ENCODE results near the gene KIF2A.

KIF2A gene

DNA sequence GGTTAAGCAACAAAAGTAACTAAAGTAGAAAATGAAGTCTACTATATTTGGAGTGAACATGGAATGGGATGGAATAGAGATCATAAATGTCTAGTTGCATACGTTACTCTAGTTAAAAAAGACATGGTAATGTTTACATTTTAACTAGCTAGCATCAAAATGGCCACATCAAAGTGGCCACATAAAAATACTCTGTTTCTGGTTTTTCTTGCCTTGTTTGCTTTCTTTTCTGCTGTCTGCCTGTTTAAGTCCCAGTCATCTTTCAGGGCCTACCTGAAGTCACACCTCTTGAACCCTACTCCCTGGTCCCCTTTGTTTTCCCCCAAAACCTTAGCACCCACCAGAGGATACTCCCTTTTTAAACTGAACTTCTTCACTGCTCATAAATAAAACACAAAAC lies 6.4 kb upstream of the KIF2A start:
- Histone ChIP-seq H3K79me2 (ENCODE audit: insufficient read depth, low read length) (no peaks in the 10 kb centered on the region), H3K36me3 (ENCODE audit: insufficient read depth, low read length) (no peaks in the 10 kb centered on the region), H3K4me3 (ENCODE audit: low read depth, low read length, poor library complexity, severe bottlenecking) (no peak overlapping the region), H3K27me3 (ENCODE audit: insufficient read depth, low read length) (no peaks in the 10 kb centered on the region), H3K9me3 (ENCODE audit: low read length) (no peaks in the 10 kb centered on the region), H3K4me1 (ENCODE audit: insufficient read depth, low read length, severe bottlenecking) (no peaks in the 10 kb centered on the region), H3K9me2 (ENCODE audit: low read depth, low read length) (no peaks in the 10 kb centered on the region), H3K27ac (ENCODE audit: low read depth, low read length, poor library complexity, severe bottlenecking) (no peak overlapping the region), H3K4me2 (ENCODE audit: low read length) (no peak overlapping the region), H3F3A (ENCODE audit: insufficient read depth, low read length) (no peaks in the 10 kb centered on the region), H3K9ac (ENCODE audit: low read length) (no peak overlapping the region), H4K20me1 (ENCODE audit: insufficient read depth, low read length) (no peaks in the 10 kb centered on the region), H2AFZ (ENCODE audit: low read length) (no peak overlapping the region)
- no peak for TF ChIP-seq EZH2 (IDR thresholded peaks at IDR 0.05; ENCODE audit: borderline replicate concordance, low read length)

DNA sequence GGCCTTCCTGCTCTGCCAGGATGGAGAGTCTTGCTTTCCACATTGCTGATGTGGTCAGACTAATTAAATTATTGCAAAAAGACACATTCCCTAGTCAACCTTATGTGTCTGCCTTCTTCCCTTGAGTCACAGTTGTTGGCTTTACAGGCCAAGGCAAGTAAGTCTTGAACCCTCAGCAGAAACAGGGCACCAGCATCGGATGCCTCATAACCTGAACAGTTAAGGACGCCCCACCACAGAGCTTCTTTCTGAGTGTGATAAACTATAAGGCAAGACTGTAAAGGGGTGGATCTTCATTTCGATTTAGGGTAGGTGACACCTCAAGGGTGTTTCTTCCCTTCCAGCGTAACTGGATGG lies 670 bp upstream of the KIF2A start:
- Histone ChIP-seq H3K9me3 (ENCODE audit: low read length) (no peaks in the 10 kb centered on the region), H3K4me1 (ENCODE audit: insufficient read depth, low read length, severe bottlenecking) (peaks cover 32% of the 10 kb centered on the region), H2AFZ (ENCODE audit: low read length) (peak overlapping the region; percentile 73), H4K20me1 (ENCODE audit: insufficient read depth, low read length) (no peaks in the 10 kb centered on the region), H3F3A (ENCODE audit: insufficient read depth, low read length) (no peaks in the 10 kb centered on the region), H3K27ac (ENCODE audit: low read depth, low read length, poor library complexity, severe bottlenecking) (peak overlapping the region; percentile 72), H3K27me3 (ENCODE audit: insufficient read depth, low read length) (no peaks in the 10 kb centered on the region), H3K9ac (ENCODE audit: low read length) (peak overlapping the region; percentile 67), H3K9me2 (ENCODE audit: low read depth, low read length) (no peaks in the 10 kb centered on the region), H3K79me2 (ENCODE audit: insufficient read depth, low read length) (peaks cover 38% of the 10 kb centered on the region), H3K4me2 (ENCODE audit: low read length) (peak overlapping the region; percentile 87), H3K36me3 (ENCODE audit: insufficient read depth, low read length) (peaks cover 16% of the 10 kb centered on the region), H3K4me3 (ENCODE audit: low read depth, low read length, poor library complexity, severe bottlenecking) (peak overlapping the region; percentile 96)
- TF ChIP-seq, protein P1, sequence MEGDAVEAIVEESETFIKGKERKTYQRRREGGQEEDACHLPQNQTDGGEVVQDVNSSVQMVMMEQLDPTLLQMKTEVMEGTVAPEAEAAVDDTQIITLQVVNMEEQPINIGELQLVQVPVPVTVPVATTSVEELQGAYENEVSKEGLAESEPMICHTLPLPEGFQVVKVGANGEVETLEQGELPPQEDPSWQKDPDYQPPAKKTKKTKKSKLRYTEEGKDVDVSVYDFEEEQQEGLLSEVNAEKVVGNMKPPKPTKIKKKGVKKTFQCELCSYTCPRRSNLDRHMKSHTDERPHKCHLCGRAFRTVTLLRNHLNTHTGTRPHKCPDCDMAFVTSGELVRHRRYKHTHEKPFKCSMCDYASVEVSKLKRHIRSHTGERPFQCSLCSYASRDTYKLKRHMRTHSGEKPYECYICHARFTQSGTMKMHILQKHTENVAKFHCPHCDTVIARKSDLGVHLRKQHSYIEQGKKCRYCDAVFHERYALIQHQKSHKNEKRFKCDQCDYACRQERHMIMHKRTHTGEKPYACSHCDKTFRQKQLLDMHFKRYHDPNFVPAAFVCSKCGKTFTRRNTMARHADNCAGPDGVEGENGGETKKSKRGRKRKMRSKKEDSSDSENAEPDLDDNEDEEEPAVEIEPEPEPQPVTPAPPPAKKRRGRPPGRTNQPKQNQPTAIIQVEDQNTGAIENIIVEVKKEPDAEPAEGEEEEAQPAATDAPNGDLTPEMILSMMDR (IDR thresholded peaks at IDR 0.05; ENCODE audit: low read length) = no peak
- TF ChIP-seq EZH2 (IDR thresholded peaks at IDR 0.05; ENCODE audit: borderline replicate concordance, low read length) = no peak

DNA sequence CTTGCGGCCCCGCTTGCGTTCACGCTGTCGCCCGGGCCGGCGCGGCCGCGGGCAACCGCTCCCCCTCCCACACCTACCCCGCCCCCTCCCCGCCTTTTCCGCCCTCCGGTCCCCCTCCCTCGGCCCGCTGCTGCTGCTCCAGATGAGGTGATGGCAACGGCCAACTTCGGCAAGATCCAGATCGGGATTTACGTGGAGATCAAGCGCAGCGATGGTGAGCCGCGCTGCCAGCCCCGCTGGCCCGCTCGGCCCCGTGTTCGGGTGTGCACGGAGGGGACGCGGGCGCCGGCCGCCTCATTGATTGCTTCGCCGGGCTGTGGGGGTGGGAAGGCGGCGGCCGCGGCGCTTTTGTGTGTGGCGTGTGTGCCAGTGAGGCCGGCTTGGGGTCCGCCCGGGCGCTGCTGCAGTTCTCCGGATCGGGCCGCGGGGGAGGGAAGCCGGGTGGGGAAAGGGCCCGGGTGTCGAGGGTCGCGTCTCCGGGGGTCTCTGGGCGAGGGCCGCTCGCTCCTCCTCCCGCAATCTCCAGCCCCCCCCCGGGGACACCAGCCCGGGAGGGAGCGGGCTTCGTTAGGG lies 403 bp downstream of the KIF2A start:
- Histone ChIP-seq H3K79me2 (ENCODE audit: insufficient read depth, low read length) (peaks cover 49% of the 10 kb centered on the region), H3F3A (ENCODE audit: insufficient read depth, low read length) (no peaks in the 10 kb centered on the region), H3K9me2 (ENCODE audit: low read depth, low read length) (no peaks in the 10 kb centered on the region), H3K9ac (ENCODE audit: low read length) (peak overlapping the region; percentile 93), H3K36me3 (ENCODE audit: insufficient read depth, low read length) (peaks cover 26% of the 10 kb centered on the region), H4K20me1 (ENCODE audit: insufficient read depth, low read length) (peaks cover 3% of the 10 kb centered on the region; the same call in 1 of the 2 replicates), H3K4me1 (ENCODE audit: insufficient read depth, low read length, severe bottlenecking) (peaks cover 42% of the 10 kb centered on the region), H3K27ac (ENCODE audit: low read depth, low read length, poor library complexity, severe bottlenecking) (peak overlapping the region; percentile 74), H2AFZ (ENCODE audit: low read length) (no peak overlapping the region), H3K27me3 (ENCODE audit: insufficient read depth, low read length) (no peaks in the 10 kb centered on the region), H3K4me3 (ENCODE audit: low read depth, low read length, poor library complexity, severe bottlenecking) (peak overlapping the region; percentile 96), H3K4me2 (ENCODE audit: low read length) (peak overlapping the region; percentile 87), H3K9me3 (ENCODE audit: low read length) (no peaks in the 10 kb centered on the region)
- TF ChIP-seq, protein P1 (IDR thresholded peaks at IDR 0.05; ENCODE audit: low read length) = no peak
- no peak for TF ChIP-seq EZH2 (IDR thresholded peaks at IDR 0.05; ENCODE audit: borderline replicate concordance, low read length)

Measured in OCI-LY1 (cell line).